Measurements from ENCODE around the gene SLC12A7.

- TF ChIP-seq POLR2AphosphoS5 (IDR thresholded peaks at IDR 0.05; ENCODE audit: borderline replicate concordance, low read depth, low read length) = no peak
- TF ChIP-seq EZH2 (IDR thresholded peaks at IDR 0.05) = no peak
Measured at GRCh38 chr5:1122511-1123294, 10.8 kb upstream of the SLC12A7 start.

Data from SK-N-MC (cell line).